ENCODE data around the gene STAB2. TPM values are rescaled to one million over a fixed set of nuclear protein-coding genes. Genes with fewer than 3 reads are reported as not detected.

STAB2 gene
- total and polyA plus RNA-seq, 2 donors (not counting 1 experiment from before 2014, with no cell fraction given) = not detected

GRCh38 chr12:103810111-103810510 is 223.0 kb downstream of the STAB2 start:
- POLR2A ChIA-PET = no interaction called here
- H4K20me1 ChIP-seq (ENCODE audit: control insufficient read depth, insufficient read depth, low read length, poor library complexity, severe bottlenecking) = no peaks in the 10 kb centered on the region
- no peak overlapping the region for H3K27ac ChIP-seq (ENCODE audit: low read length in 2 of 2)
- H3K79me2 ChIP-seq (ENCODE audit: control insufficient read depth, insufficient read depth, low read length) = no peaks in the 10 kb centered on the region
- no peaks in the 10 kb centered on the region for H3K27me3 ChIP-seq (replicated peaks in 1 of 4; ENCODE audit: control extremely low read depth in 1 of 4, control insufficient read depth in 3 of 4, insufficient read depth in 4 of 4, low read length in 3 of 4)
- H3K27ac Mint-ChIP-seq = no peak overlapping the region
- H3K9me3 ChIP-seq (ENCODE audit: control extremely low read depth in 1 of 3, control insufficient read depth in 2 of 3, insufficient read depth in 1 of 3, low read length in 2 of 3) = no peaks in the 10 kb centered on the region
- DNase-seq (no peak), ATAC-seq (ENCODE audit: low read depth) (no peak)
- H2AFZ ChIP-seq (ENCODE audit: insufficient read depth, low read depth, low read length, poor library complexity, severe bottlenecking) = no peak overlapping the region
- peaks cover 7 to 41% of the 10 kb centered on the region in 2 experiments for H3K36me3 ChIP-seq (replicated peaks in 1 of 2; ENCODE audit: control extremely low read depth in 1 of 2, control insufficient read depth in 1 of 2, extremely low read depth in 1 of 2, insufficient read depth in 2 of 2, low read length in 1 of 2)
- intact Hi-C loops (cut with micrococcal nuclease) = no loop called here
- CTCF ChIA-PET = no interaction called here
- H3K4me2 ChIP-seq (replicated peaks; ENCODE audit: low read depth, low read length, poor library complexity, severe bottlenecking) = no peak overlapping the region
- no peaks in the 10 kb centered on the region for H3K4me1 ChIP-seq (ENCODE audit: control insufficient read depth in 2 of 2, insufficient read depth in 2 of 2, low read length in 2 of 2)
- no peaks in the 10 kb centered on the region for H3K9me3 Mint-ChIP-seq (ENCODE audit: insufficient read depth)
- 95% methylated on average over 2 of the region's 5 CpGs for WGBS (ENCODE audit: insufficient coverage)
- H3K9ac ChIP-seq (ENCODE audit: low read length) = no peak overlapping the region
- no peaks in the 10 kb centered on the region for H3K27me3 Mint-ChIP-seq
- no peak overlapping the region for H3K4me3 Mint-ChIP-seq
- no peaks in the 10 kb centered on the region for H3K4me1 Mint-ChIP-seq
- TF ChIP-seq EZH2 (IDR thresholded peaks at IDR 0.05; ENCODE audit: borderline replicate concordance, insufficient read depth, low read depth, low read length, poor library complexity, severe bottlenecking) (no peak), CTCF (IDR thresholded peaks at IDR 0.05) (no peak)
- H3K4me3 ChIP-seq (ENCODE audit: control extremely low read depth in 1 of 5, extremely low read depth in 1 of 5, insufficient read depth in 1 of 5, low read depth in 2 of 5, low read length in 4 of 5) = no peak overlapping the region

DNA sequence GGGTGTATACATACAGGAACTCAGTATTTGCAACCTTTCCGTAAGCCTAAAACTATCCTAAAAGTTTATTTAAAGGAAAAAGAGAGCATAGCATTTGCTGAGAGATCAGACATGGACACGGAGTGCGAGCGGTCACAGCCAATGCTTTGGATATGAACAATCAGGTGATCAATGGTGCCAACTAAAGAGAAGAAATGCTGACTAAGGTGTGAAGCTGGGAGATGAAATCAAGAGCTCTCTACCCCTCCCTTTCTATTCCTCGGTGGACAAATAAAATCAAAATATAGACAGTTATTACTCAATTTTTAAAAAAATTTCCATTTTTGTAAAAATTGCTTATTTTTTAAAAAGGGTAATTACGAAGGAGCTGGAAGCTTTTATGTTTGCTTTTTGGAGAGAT is 224.7 kb downstream of the STAB2 start:
- Mint-ChIP-seq H3K4me1 (no peaks in the 10 kb centered on the region), H3K27me3 (no peaks in the 10 kb centered on the region), H3K9me3 (ENCODE audit: insufficient read depth) (no peaks in the 10 kb centered on the region), H3K27ac (no peak overlapping the region), H3K4me3 (no peak overlapping the region)
- no CpG with 5 or more reads among the region's 6 CpGs for WGBS (ENCODE audit: insufficient coverage)
- Histone ChIP-seq H3K36me3 (replicated peaks in 1 of 2; ENCODE audit: control extremely low read depth in 1 of 2, control insufficient read depth in 1 of 2, extremely low read depth in 1 of 2, insufficient read depth in 2 of 2, low read length in 1 of 2) (peaks cover 7 to 39% of the 10 kb centered on the region in 2 experiments), H4K20me1 (ENCODE audit: control insufficient read depth, insufficient read depth, low read length, poor library complexity, severe bottlenecking) (no peaks in the 10 kb centered on the region), H3K4me2 (replicated peaks; ENCODE audit: low read depth, low read length, poor library complexity, severe bottlenecking) (no peak overlapping the region), H3K4me3 (ENCODE audit: control extremely low read depth in 1 of 5, extremely low read depth in 1 of 5, insufficient read depth in 1 of 5, low read depth in 2 of 5, low read length in 4 of 5) (no peak overlapping the region), H3K9me3 (ENCODE audit: control extremely low read depth in 1 of 3, control insufficient read depth in 2 of 3, insufficient read depth in 1 of 3, low read length in 2 of 3) (no peaks in the 10 kb centered on the region), H3K4me1 (ENCODE audit: control insufficient read depth in 2 of 2, insufficient read depth in 2 of 2, low read length in 2 of 2) (no peaks in the 10 kb centered on the region), H3K27ac (ENCODE audit: low read length in 2 of 2) (no peak overlapping the region), H3K27me3 (replicated peaks in 1 of 4; ENCODE audit: control extremely low read depth in 1 of 4, control insufficient read depth in 3 of 4, insufficient read depth in 4 of 4, low read length in 3 of 4) (no peaks in the 10 kb centered on the region), H3K79me2 (ENCODE audit: control insufficient read depth, insufficient read depth, low read length) (no peaks in the 10 kb centered on the region), H2AFZ (ENCODE audit: insufficient read depth, low read depth, low read length, poor library complexity, severe bottlenecking) (no peak overlapping the region), H3K9ac (ENCODE audit: low read length) (no peak overlapping the region)
- DNase-seq (no peak), ATAC-seq (ENCODE audit: low read depth) (no peak)
- TF ChIP-seq CTCF (IDR thresholded peaks at IDR 0.05) (no peak), EZH2 (IDR thresholded peaks at IDR 0.05; ENCODE audit: borderline replicate concordance, insufficient read depth, low read depth, low read length, poor library complexity, severe bottlenecking) (no peak)
- ChIA-PET CTCF (interaction anchor here (1.1 kb wide), 1 partner anchor 297 kb away, joined by 3 read pairs; no protein-coding TSS in a partner anchor), POLR2A (no interaction called here)
- intact Hi-C loops (cut with micrococcal nuclease) = no loop called here
